ENCODE data around the gene ZNF813.

- TF ChIP-seq CTCF (conservative IDR thresholded peaks at IDR 0.05 in 1 of 2, IDR thresholded peaks at IDR 0.05 in 1 of 2; ENCODE audit: extremely low read depth in 1 of 2, insufficient read depth in 1 of 2, low read depth in 1 of 2, low read length in 2 of 2) = no peak
- TF ChIP-seq EZH2 (IDR thresholded peaks at IDR 0.05; ENCODE audit: borderline replicate concordance, low read length) = no peak
Observed at GRCh38 chr19:53462861-53463260, 4.7 kb upstream of the ZNF813 start.
